IMR-90 (cell line): Measurements from ENCODE around the gene RTN1.

Experiments
- CEBPB ChIP-seq: IDR thresholded peaks from 2 replicates; pipeline ENCODE4 v1.6.1; 2012; ENCODE audit warnings: low read depth, low read length, improper control_type of control experiment
- CHD1 ChIP-seq: IDR thresholded peaks from 2 replicates; pipeline ENCODE4 v1.6.1; 2012; ENCODE audit warnings: low read depth, low read length, improper control_type of control experiment
- ELK1 ChIP-seq: fragments of 150-350 bp; IDR thresholded peaks from 2 replicates; pipeline ENCODE4 v1.6.1; 2016; ENCODE audit warnings: low read depth, mild to moderate bottlenecking, low read length, moderate library complexity, borderline replicate concordance
- FOS ChIP-seq: fragments of 150-350 bp; IDR thresholded peaks from 2 replicates; pipeline ENCODE4 v1.6.1; 2016; ENCODE audit warnings: low read depth, low read length
- MAFK ChIP-seq: IDR thresholded peaks from 2 replicates; pipeline ENCODE4 v1.6.1; 2012; ENCODE audit warnings: low read depth, low read length, improper control_type of control experiment
- MAZ ChIP-seq: IDR thresholded peaks from 2 replicates; pipeline ENCODE4 v1.6.1; 2012; ENCODE audit warnings: low read depth, mild to moderate bottlenecking, low read length, improper control_type of control experiment, moderate library complexity, borderline replicate concordance
- MXI1 ChIP-seq: IDR thresholded peaks from 2 replicates; pipeline ENCODE4 v1.6.1; 2012; ENCODE audit warnings: low read depth, mild to moderate bottlenecking, low read length, moderate library complexity, borderline replicate concordance
- POLR2A ChIP-seq: IDR thresholded peaks from 2 replicates; pipeline ENCODE4 v1.6.1; 2012; ENCODE audit warnings: mild to moderate bottlenecking, low read depth, low read length
- RAD21 ChIP-seq: IDR thresholded peaks from 2 replicates; pipeline ENCODE4 v1.6.1; 2012; ENCODE audit warnings: low read length, improper control_type of control experiment
- RCOR1 ChIP-seq: IDR thresholded peaks from 2 replicates; pipeline ENCODE4 v1.6.1; 2012; ENCODE audit warnings: mild to moderate bottlenecking, low read length, improper control_type of control experiment; ENCODE audit not compliant: insufficient replicate concordance
- RFX5 ChIP-seq: IDR thresholded peaks from 2 replicates; pipeline ENCODE4 v1.8.0; 2012; ENCODE audit warnings: low read depth, mild to moderate bottlenecking, low read length, moderate library complexity
- SMC3 ChIP-seq: fragments of 150-350 bp; IDR thresholded peaks from 2 replicates; pipeline ENCODE4 v1.6.1; 2016; ENCODE audit warnings: low read depth, mild to moderate bottlenecking, antibody characterized with exemption, low read length, moderate library complexity
- TF ChIP-seq, protein P1 (sequence below): conservative IDR thresholded peaks from 2 replicates; pipeline ENCODE4 v1.5.1; 2012; ENCODE audit warnings: mild to moderate bottlenecking, low read depth, low read length, improper control_type of control experiment

DNA sequence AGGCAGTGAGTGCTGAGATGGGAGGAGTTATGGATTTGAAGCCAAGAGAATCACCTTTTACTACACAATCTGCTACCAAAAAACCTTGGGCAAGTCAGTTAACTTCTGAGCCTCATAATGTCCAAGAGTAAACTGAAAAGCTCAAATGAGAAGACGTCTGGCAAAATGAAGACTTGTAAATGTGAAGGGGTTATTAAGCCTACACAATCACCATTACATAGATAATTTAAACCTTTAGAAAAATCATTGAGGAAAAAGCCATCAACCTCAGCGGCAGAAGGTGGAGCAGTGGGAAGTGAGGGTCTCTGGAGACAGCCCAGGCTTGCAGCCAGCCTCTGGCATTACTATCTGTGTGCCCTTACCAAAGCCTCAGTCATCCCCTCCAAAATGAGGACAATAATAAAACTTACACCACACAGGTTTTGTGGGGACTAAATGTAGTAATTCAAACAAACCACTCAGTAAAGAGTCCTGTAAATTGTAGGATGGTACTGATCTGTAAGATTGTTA, 243.5 kb downstream of the RTN1 start:
- TF ChIP-seq, protein P1, sequence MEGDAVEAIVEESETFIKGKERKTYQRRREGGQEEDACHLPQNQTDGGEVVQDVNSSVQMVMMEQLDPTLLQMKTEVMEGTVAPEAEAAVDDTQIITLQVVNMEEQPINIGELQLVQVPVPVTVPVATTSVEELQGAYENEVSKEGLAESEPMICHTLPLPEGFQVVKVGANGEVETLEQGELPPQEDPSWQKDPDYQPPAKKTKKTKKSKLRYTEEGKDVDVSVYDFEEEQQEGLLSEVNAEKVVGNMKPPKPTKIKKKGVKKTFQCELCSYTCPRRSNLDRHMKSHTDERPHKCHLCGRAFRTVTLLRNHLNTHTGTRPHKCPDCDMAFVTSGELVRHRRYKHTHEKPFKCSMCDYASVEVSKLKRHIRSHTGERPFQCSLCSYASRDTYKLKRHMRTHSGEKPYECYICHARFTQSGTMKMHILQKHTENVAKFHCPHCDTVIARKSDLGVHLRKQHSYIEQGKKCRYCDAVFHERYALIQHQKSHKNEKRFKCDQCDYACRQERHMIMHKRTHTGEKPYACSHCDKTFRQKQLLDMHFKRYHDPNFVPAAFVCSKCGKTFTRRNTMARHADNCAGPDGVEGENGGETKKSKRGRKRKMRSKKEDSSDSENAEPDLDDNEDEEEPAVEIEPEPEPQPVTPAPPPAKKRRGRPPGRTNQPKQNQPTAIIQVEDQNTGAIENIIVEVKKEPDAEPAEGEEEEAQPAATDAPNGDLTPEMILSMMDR: no peak
- no peak for TF ChIP-seq ELK1
- TF ChIP-seq POLR2A: no peak
- TF ChIP-seq RAD21: no peak
- no peak for TF ChIP-seq SMC3
- no peak for TF ChIP-seq MAFK
- TF ChIP-seq FOS: no peak
- no peak for TF ChIP-seq MXI1
- no peak for TF ChIP-seq MAZ
- TF ChIP-seq RFX5: no peak
- no peak for TF ChIP-seq CEBPB
- TF ChIP-seq RCOR1: no peak
- no peak for TF ChIP-seq CHD1
